B cell (primary cell): ENCODE results near the gene MAMDC4. TPM values are rescaled to one million over a fixed set of nuclear protein-coding genes. Genes with fewer than 3 reads are reported as not detected.

Experiments used
- ATAC-seq: fragments of 200-7000 bp; cut with Tn5 transposase; one replicate; pipeline ENCODE4 v1.10.0; 2021; ENCODE audit warnings: low read depth, mild to moderate bottlenecking, moderate number of reproducible peaks, moderate library complexity
- CTCF ChIA-PET: fragments of 350-600 bp; sonication (Branson Sonifier 250); formaldehyde crosslinking; loops from one replicate; lab custom pipeline; 2021; ENCODE audit warnings: antibody characterized with exemption, inconsistent platforms; lab: Charles Lee
- POLR2A ChIA-PET: fragments of 350-600 bp; sonication (Branson Sonifier 250); formaldehyde crosslinking; loops from one replicate; lab custom pipeline; 2021; ENCODE audit warnings: antibody characterized with exemption; lab: Charles Lee
- DNase-seq: peaks from one replicate; pipeline ENCODE4 v3.0.0; 2013
- H2AFZ ChIP-seq: 2 replicates; pipeline ENCODE4 v1.6.1; 2012; ENCODE audit warnings: mild to moderate bottlenecking, low read depth, low read length; ENCODE audit not compliant: insufficient read depth, poor library complexity, severe bottlenecking
- H3K27ac ChIP-seq, 2 donors: 1 replicate in 1 of 2; 2 replicates in 1 of 2; pipeline ENCODE4 v1.5.1; 2012 to 2013; ENCODE audit warnings: low read length in 2 of 2, mild to moderate bottlenecking in 2 of 2, moderate library complexity in 1 of 2
- H3K27me3 ChIP-seq, 4 experiments: fragments of 200-600 bp in 1 of 4; sonication (generic) in 1 of 4; replicated peaks in 1 of 4; 1 replicate in 2 of 4; 2 replicates in 2 of 4; pipeline versions ENCODE4 v1.6.1 to v1.7.0; 2013 to 2016; ENCODE audit warnings: low read length in 3 of 4, mild to moderate bottlenecking in 2 of 4, mixed read lengths in 1 of 4, moderate library complexity in 1 of 4; ENCODE audit not compliant: insufficient read depth in 4 of 4, control insufficient read depth in 3 of 4; ENCODE audit errors: control extremely low read depth in 1 of 4
- H3K36me3 ChIP-seq, 2 experiments: replicated peaks in 1 of 2; 1 replicate in 1 of 2; 2 replicates in 1 of 2; pipeline versions ENCODE4 v1.6.1 to v1.7.1; 2013; ENCODE audit warnings: low read length in 1 of 2; ENCODE audit not compliant: insufficient read depth in 2 of 2, control insufficient read depth in 1 of 2; ENCODE audit errors: control extremely low read depth in 1 of 2, extremely low read depth in 1 of 2
- H3K4me1 ChIP-seq, 2 donors: fragments of 200-600 bp in 1 of 2; sonication (generic) in 1 of 2; 1 replicate in 1 of 2; 2 replicates in 1 of 2; pipeline versions ENCODE4 v1.5.1 to v1.6.1; 2013 to 2017; ENCODE audit warnings: low read length in 2 of 2; ENCODE audit not compliant: control insufficient read depth in 2 of 2, insufficient read depth in 2 of 2
- H3K4me2 ChIP-seq: replicated peaks from 2 replicates; pipeline ENCODE3; 2012; ENCODE audit warnings: mild to moderate bottlenecking, low read depth, low read length; ENCODE audit not compliant: poor library complexity, severe bottlenecking
- H3K4me3 ChIP-seq, 5 experiments: fragments of 200-600 bp in 1 of 5; sonication (generic) in 1 of 5; 1 replicate in 3 of 5; 2 replicates in 2 of 5; pipeline versions ENCODE4 v1.5.1 to v1.7.0; 2011 to 2016; ENCODE audit warnings: low read length in 4 of 5, mild to moderate bottlenecking in 4 of 5, low read depth in 2 of 5, control low read depth in 1 of 5, moderate library complexity in 1 of 5; ENCODE audit not compliant: insufficient read depth in 1 of 5; ENCODE audit errors: control extremely low read depth in 1 of 5, extremely low read depth in 1 of 5
- H3K79me2 ChIP-seq: fragments of 200-600 bp; sonication (generic); one replicate; pipeline ENCODE4 v1.6.0; 2016; ENCODE audit warnings: low read length; ENCODE audit not compliant: control insufficient read depth, insufficient read depth
- H3K9ac ChIP-seq: fragments of 200-600 bp; sonication (generic); 2 replicates; pipeline ENCODE4 v1.6.1; 2017; ENCODE audit warnings: mild to moderate bottlenecking, low read length, moderate library complexity
- H3K9me3 ChIP-seq, 3 donors: one replicate each; pipeline versions ENCODE4 v1.6.1 to v1.7.1; 2013; ENCODE audit warnings: low read length in 2 of 3; ENCODE audit not compliant: control insufficient read depth in 2 of 3, insufficient read depth in 1 of 3; ENCODE audit errors: control extremely low read depth in 1 of 3
- H4K20me1 ChIP-seq: 2 replicates; pipeline ENCODE4 v1.6.0; 2012; ENCODE audit warnings: mild to moderate bottlenecking, low read length; ENCODE audit not compliant: insufficient read depth, control insufficient read depth, poor library complexity, severe bottlenecking
- H3K27ac Mint-ChIP-seq: one replicate; pipeline ENCODE4 v1.8.0; 2021; ENCODE audit warnings: mixed read lengths
- H3K27me3 Mint-ChIP-seq: one replicate; pipeline ENCODE4 v1.8.0; 2021; ENCODE audit warnings: mixed read lengths
- H3K4me1 Mint-ChIP-seq: one replicate; pipeline ENCODE4 v1.8.0; 2021; ENCODE audit warnings: mixed read lengths
- H3K4me3 Mint-ChIP-seq: one replicate; pipeline ENCODE4 v1.8.0; 2021; ENCODE audit warnings: mixed read lengths
- H3K9me3 Mint-ChIP-seq: one replicate; pipeline ENCODE4 v1.8.0; 2022; ENCODE audit warnings: mixed read lengths; ENCODE audit not compliant: insufficient read depth
- EZH2 ChIP-seq: IDR thresholded peaks from 2 replicates; pipeline ENCODE4 v1.6.1; 2012; ENCODE audit warnings: borderline replicate concordance, low read depth, mild to moderate bottlenecking, moderate library complexity, low read length; ENCODE audit not compliant: insufficient read depth, poor library complexity, severe bottlenecking
- WGBS: methylation state at CpG from one replicate; pipeline ENCODE4 v1.1.5; 2013; ENCODE audit warnings: missing lambda C conversion rate; ENCODE audit not compliant: insufficient coverage; 5-methylcytosine and 5-hydroxymethylcytosine counted together
- intact Hi-C: fragments of 100-400 bp; cut with micrococcal nuclease; formaldehyde crosslinking; loops from one replicate; pipeline ENCODE4 v1.10.0; 2022
- polyA plus RNA-seq: library from polyadenylated mRNA; depleted of rRNA; stranded (reverse); fragments of >200 nt; gene quantifications from 2 replicates; pipeline ENCODE4 v1.2.3, GENCODE V29; 2012
- total RNA-seq, 2 donors: library from RNA; stranded (reverse); fragments of 120-200 nt in 1 of 2; gene quantifications; 1 replicate in 1 of 2; 2 replicates in 1 of 2; pipeline versions ENCODE4 v1.2.3 to v1.2.4, GENCODE V29; 2013 to 2022
- TF ChIP-seq, protein P1 (sequence below): fragments of 200-600 bp; IDR thresholded peaks from one replicate; pipeline ENCODE4 v1.8.0; 2022; ENCODE audit warnings: antibody characterized with exemption, mild to moderate bottlenecking

MAMDC4 gene
- total and polyA plus RNA-seq, 2 donors (not counting 1 experiment from before 2014, with no cell fraction given), result 5.4 to 6.8 TPM

DNA sequence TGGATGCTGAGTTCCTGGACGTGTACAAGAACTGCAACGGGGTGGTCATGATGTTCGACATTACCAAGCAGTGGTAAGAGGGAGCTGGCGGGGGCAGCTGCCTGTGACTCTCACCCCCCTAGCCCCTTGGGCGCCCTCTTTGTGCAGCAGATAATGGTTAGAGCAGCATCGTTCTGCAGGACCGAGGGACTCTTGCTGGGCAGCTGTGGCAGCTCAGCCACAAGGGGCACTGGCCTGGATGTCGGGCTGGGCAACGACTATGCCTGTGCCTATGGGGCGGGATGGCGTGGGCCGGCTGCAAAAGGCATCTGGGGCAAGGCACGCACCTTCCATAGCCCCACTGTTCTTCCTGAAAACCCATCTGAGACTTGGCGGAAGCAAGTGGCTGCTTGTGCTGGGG lies 22.7 kb upstream of the MAMDC4 start:
- Histone ChIP-seq H3K79me2 (no peaks in the 10 kb centered on the region), H3K4me3 (no peak overlapping the region), H3K36me3 (peaks cover 2 to 51% of the 10 kb centered on the region in 2 experiments), H2AFZ (no peak overlapping the region), H4K20me1 (no peaks in the 10 kb centered on the region), H3K27me3 (no peaks in the 10 kb centered on the region), H3K27ac (no peak overlapping the region), H3K4me1 (no peaks in the 10 kb centered on the region), H3K9ac (no peak overlapping the region), H3K4me2 (no peak overlapping the region), H3K9me3 (no peaks in the 10 kb centered on the region)
- ATAC-seq (no peak), DNase-seq (no peak)
- no peak overlapping the region for H3K27ac Mint-ChIP-seq
- WGBS, result 95% methylated on average over 14 of the region's 14 CpGs
- no peaks in the 10 kb centered on the region for H3K4me1 Mint-ChIP-seq
- H3K9me3 Mint-ChIP-seq, result no peaks in the 10 kb centered on the region
- ChIA-PET CTCF (no interaction called here), POLR2A (no interaction called here)
- TF ChIP-seq EZH2, result no peak
- TF ChIP-seq, protein P1, sequence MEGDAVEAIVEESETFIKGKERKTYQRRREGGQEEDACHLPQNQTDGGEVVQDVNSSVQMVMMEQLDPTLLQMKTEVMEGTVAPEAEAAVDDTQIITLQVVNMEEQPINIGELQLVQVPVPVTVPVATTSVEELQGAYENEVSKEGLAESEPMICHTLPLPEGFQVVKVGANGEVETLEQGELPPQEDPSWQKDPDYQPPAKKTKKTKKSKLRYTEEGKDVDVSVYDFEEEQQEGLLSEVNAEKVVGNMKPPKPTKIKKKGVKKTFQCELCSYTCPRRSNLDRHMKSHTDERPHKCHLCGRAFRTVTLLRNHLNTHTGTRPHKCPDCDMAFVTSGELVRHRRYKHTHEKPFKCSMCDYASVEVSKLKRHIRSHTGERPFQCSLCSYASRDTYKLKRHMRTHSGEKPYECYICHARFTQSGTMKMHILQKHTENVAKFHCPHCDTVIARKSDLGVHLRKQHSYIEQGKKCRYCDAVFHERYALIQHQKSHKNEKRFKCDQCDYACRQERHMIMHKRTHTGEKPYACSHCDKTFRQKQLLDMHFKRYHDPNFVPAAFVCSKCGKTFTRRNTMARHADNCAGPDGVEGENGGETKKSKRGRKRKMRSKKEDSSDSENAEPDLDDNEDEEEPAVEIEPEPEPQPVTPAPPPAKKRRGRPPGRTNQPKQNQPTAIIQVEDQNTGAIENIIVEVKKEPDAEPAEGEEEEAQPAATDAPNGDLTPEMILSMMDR, result no peak
- no peaks in the 10 kb centered on the region for H3K27me3 Mint-ChIP-seq
- H3K4me3 Mint-ChIP-seq, result no peak overlapping the region
- intact Hi-C loops, result no loop called here

DNA sequence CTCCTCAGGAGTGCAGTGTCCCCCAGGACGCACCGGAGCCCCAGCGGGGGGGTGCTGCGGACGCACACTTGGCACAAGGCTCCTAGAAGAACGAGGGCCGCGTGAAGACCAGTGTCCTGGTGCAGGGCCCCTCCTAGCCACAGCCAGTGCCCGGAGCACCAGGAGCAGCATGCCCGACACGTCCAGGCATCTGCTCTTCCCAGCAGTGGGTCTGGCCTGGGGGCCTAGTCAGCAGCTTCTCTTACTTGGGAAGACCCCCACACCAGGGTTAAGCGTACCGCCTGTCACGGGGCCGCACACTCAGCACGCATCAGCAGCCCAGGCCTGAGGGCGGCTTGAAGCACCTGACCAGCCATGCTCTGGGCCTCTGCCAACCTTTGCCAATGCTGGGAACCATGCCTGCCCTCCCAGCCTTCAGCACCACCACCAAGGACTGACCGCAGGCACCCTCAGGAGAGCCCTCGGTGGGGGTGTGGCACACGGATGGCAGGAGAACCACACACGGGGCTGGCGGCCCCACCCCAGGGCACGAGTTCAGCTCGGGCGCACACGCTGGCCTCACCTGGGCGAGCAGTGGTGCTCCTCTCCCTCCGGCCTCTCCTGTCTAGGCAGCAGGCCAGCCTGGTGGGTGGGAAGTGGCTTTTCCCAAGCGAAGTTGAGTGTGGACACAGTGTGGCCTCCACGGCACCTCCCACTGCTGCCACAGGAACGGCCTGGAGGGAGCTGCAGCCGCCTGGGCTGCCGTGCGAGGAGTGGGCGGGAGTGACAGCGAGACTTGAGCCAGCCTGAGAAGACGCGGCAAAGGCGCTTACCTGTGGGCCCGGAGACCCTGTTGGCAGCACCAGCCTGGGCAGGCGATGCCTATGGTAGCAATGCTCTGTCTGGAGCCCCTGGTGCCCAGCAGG lies 21.9 kb upstream of the MAMDC4 start:
- H3K27ac Mint-ChIP-seq, result no peak overlapping the region
- DNase-seq, result no peak
- POLR2A ChIA-PET, result no interaction called here
- H3K9me3 Mint-ChIP-seq, result no peaks in the 10 kb centered on the region
- no peak for TF ChIP-seq EZH2
- TF ChIP-seq, protein P1, result no peak
- intact Hi-C loops, result no loop called here
- H4K20me1 ChIP-seq, result no peaks in the 10 kb centered on the region
- no peak overlapping the region for H3K27ac ChIP-seq
- no peaks in the 10 kb centered on the region for H3K27me3 ChIP-seq
- no peaks in the 10 kb centered on the region for H3K27me3 Mint-ChIP-seq
- no peak overlapping the region for H3K9ac ChIP-seq
- no peak overlapping the region for H3K4me2 ChIP-seq
- no peaks in the 10 kb centered on the region for H3K4me1 Mint-ChIP-seq
- no peaks in the 10 kb centered on the region for H3K4me1 ChIP-seq
- no peak for ATAC-seq
- no peaks in the 10 kb centered on the region for H3K79me2 ChIP-seq
- no peak overlapping the region for H3K4me3 Mint-ChIP-seq
- no peak overlapping the region for H3K4me3 ChIP-seq
- CTCF ChIA-PET, result no interaction called here
- WGBS, result 96% methylated on average over 41 of the region's 41 CpGs
- no peak overlapping the region for H2AFZ ChIP-seq
- H3K9me3 ChIP-seq, result no peaks in the 10 kb centered on the region
- H3K36me3 ChIP-seq, result peaks cover 0 to 47% of the 10 kb centered on the region in 2 experiments
